NB4 (cell line): ENCODE data around the gene MPHOSPH8.
"Not testable (repeated sequence)": the region's sequence is repeated elsewhere in the genome, so short reads cannot be mapped to it uniquely, and the experiment has no call there.

Source experiments
- POLR2A ChIP-seq: IDR thresholded peaks from 2 replicates; pipeline ENCODE4 v1.6.1; 2011; ENCODE audit warnings: mild to moderate bottlenecking; ENCODE audit not compliant: insufficient read length; ENCODE audit errors: extremely low read depth
- TF ChIP-seq, protein P1 (sequence below): IDR thresholded peaks from one replicate; pipeline ENCODE4 v1.5.1; 2012; ENCODE audit warnings: low read depth, low read length
- TF ChIP-seq, protein P2 (sequence below): IDR thresholded peaks from 2 replicates; pipeline ENCODE4 v1.6.1; 2011; ENCODE audit warnings: low read depth, low read length

DNA sequence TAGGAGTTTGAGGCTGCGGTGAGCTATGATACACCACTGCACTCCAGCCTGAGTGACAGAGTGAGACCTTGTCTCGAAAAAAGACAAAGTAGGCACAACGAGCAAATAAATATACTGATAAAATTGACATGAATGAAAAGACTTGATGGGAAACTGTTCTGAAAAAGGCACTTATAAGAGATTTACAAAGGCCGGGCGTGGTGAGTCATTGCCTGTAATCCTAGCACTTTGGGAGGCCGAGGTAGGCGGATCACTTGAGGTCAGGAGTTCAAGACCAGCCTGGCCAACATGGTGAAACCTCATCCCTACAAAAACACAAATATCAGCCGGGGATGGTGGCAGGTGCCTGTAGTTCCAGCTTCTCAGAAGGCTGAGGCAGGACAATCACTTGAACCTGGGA is 58.0 kb downstream of the MPHOSPH8 start:
- TF ChIP-seq, protein P1, sequence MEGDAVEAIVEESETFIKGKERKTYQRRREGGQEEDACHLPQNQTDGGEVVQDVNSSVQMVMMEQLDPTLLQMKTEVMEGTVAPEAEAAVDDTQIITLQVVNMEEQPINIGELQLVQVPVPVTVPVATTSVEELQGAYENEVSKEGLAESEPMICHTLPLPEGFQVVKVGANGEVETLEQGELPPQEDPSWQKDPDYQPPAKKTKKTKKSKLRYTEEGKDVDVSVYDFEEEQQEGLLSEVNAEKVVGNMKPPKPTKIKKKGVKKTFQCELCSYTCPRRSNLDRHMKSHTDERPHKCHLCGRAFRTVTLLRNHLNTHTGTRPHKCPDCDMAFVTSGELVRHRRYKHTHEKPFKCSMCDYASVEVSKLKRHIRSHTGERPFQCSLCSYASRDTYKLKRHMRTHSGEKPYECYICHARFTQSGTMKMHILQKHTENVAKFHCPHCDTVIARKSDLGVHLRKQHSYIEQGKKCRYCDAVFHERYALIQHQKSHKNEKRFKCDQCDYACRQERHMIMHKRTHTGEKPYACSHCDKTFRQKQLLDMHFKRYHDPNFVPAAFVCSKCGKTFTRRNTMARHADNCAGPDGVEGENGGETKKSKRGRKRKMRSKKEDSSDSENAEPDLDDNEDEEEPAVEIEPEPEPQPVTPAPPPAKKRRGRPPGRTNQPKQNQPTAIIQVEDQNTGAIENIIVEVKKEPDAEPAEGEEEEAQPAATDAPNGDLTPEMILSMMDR, result not testable (repeated sequence)
- not testable (repeated sequence) for TF ChIP-seq POLR2A
- TF ChIP-seq, protein P2, sequence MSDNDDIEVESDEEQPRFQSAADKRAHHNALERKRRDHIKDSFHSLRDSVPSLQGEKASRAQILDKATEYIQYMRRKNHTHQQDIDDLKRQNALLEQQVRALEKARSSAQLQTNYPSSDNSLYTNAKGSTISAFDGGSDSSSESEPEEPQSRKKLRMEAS, result not testable (repeated sequence)
